ENCODE results near the gene ZBTB12. TPM values are rescaled to one million over a fixed set of nuclear protein-coding genes. Genes with fewer than 3 reads are reported as not detected.

The ZBTB12 gene
- total and polyA plus RNA-seq, 2 experiments from 2014 or later: 4.4 TPM; not detected in 1

DNA sequence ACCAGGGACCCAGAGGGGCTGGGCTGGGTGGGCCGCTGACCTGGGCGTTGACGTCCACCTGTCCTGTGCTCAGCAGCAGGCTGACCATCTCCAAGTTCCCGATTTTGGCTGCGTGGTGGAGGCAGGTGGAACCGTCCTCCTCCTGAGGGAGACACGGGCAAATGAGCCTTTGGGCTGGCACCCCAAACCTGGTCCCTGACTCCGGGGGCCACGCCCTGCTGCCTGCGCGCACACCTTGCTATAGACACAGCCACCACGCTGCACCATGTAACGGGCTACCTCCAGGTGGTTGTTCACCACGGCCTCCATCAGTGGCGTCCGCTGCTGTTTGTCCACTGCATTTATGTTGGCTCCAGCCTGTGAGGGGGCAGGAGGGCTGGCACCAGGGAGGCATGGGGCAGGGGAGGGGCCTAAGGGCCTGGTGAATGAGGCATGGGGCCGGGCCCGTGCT is 15.3 kb downstream of the ZBTB12 start:
- WGBS (ENCODE audit: low lambda C conversion rate, missing lambda C conversion rate): 93% methylated on average over 17 of the region's 18 CpGs
- DNase-seq (ENCODE audit: low spot score): no peak
- H3K9me3 ChIP-seq (ENCODE audit: low read depth): no peaks in the 10 kb centered on the region
- no peaks in the 10 kb centered on the region for H3K27me3 ChIP-seq
- TF ChIP-seq EZH2phosphoT487 (IDR thresholded peaks at IDR 0.05; ENCODE audit: low read depth, severe bottlenecking, unreplicated experiment) (no peak), EZH2 (IDR thresholded peaks at IDR 0.05; ENCODE audit: borderline replicate concordance) (no peak)
- TF ChIP-seq, protein P1, sequence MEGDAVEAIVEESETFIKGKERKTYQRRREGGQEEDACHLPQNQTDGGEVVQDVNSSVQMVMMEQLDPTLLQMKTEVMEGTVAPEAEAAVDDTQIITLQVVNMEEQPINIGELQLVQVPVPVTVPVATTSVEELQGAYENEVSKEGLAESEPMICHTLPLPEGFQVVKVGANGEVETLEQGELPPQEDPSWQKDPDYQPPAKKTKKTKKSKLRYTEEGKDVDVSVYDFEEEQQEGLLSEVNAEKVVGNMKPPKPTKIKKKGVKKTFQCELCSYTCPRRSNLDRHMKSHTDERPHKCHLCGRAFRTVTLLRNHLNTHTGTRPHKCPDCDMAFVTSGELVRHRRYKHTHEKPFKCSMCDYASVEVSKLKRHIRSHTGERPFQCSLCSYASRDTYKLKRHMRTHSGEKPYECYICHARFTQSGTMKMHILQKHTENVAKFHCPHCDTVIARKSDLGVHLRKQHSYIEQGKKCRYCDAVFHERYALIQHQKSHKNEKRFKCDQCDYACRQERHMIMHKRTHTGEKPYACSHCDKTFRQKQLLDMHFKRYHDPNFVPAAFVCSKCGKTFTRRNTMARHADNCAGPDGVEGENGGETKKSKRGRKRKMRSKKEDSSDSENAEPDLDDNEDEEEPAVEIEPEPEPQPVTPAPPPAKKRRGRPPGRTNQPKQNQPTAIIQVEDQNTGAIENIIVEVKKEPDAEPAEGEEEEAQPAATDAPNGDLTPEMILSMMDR (IDR thresholded peaks at IDR 0.05; ENCODE audit: poor library complexity): no peak
- no peaks in the 10 kb centered on the region for H3K9me2 ChIP-seq (replicated peaks; ENCODE audit: insufficient read depth)
- no peaks in the 10 kb centered on the region for H4K20me1 ChIP-seq (ENCODE audit: insufficient read depth, poor library complexity, severe bottlenecking)
- no peaks in the 10 kb centered on the region for H3K79me2 ChIP-seq
- no peak overlapping the region for H2AFZ ChIP-seq
- H3K4me3 ChIP-seq: no peak overlapping the region
- no peak overlapping the region for H3K4me2 ChIP-seq
- H3K4me1 ChIP-seq (ENCODE audit: insufficient read depth): no peaks in the 10 kb centered on the region
- H3K27ac ChIP-seq: no peak overlapping the region
- H3K36me3 ChIP-seq (replicated peaks; ENCODE audit: insufficient read depth, low read depth): no peaks in the 10 kb centered on the region

DNA sequence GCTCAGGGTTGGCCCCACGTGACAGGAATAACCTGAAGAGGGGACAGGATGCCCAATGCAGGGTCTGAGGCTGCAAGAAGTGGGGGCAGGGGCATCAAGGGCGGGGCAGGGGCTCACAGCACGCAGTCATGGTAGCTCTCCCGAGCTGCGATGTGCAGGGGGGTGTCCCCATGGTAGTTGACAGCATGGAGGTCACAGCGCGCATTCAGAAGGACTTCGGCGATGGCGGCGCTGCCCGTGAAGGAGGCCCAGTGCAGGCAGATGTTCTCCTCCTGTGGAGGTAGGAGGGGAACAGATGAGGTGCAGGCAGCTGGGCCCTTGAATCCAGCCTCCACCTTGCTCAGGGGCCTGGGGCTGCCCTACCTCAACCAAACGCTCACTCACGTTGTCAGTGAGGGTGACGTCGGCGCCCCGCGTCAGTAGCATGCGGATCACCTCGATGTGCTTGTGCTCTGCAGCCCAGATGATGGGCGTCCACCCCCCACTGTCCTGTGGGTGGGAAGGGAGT is 17.3 kb downstream of the ZBTB12 start:
- Histone ChIP-seq H3K27ac (no peak overlapping the region), H4K20me1 (ENCODE audit: insufficient read depth, poor library complexity, severe bottlenecking) (no peaks in the 10 kb centered on the region), H3K4me3 (no peak overlapping the region), H3K27me3 (no peaks in the 10 kb centered on the region), H3K4me1 (ENCODE audit: insufficient read depth) (no peaks in the 10 kb centered on the region), H3K9me2 (replicated peaks; ENCODE audit: insufficient read depth) (no peaks in the 10 kb centered on the region), H2AFZ (no peak overlapping the region), H3K4me2 (no peak overlapping the region), H3K36me3 (replicated peaks; ENCODE audit: insufficient read depth, low read depth) (no peaks in the 10 kb centered on the region), H3K79me2 (peaks cover 3% of the 10 kb centered on the region), H3K9me3 (ENCODE audit: low read depth) (no peaks in the 10 kb centered on the region)
- no peak for TF ChIP-seq EZH2 (IDR thresholded peaks at IDR 0.05; ENCODE audit: borderline replicate concordance)
- TF ChIP-seq EZH2phosphoT487 (IDR thresholded peaks at IDR 0.05; ENCODE audit: low read depth, severe bottlenecking, unreplicated experiment): no peak
- TF ChIP-seq, protein P1 (IDR thresholded peaks at IDR 0.05; ENCODE audit: poor library complexity): no peak
- DNase-seq (ENCODE audit: low spot score): no peak
- WGBS (ENCODE audit: low lambda C conversion rate, missing lambda C conversion rate): 97% methylated on average over 22 of the region's 22 CpGs

DNA sequence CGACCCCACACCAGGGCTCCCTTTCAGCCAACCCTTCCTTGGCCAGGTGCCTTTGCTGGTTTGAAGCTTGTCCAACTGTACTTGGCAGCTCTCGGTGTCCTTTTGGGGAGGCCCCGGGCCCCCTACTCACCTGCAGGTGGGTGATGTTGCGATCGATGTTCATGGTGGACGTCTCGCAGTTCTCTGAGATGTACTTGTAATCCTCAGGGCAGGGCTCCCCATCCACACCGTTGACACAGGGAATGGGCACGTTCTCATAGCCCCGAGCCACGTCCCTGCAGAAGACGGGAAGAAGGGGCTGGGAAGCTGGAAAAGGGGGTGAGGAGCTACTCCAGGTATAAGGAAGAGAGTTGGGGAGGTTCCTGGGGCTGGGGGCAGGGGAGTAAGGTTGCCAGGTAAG is 18.2 kb downstream of the ZBTB12 start:
- Histone ChIP-seq H3K27ac (no peak overlapping the region), H2AFZ (no peak overlapping the region), H3K9me3 (ENCODE audit: low read depth) (no peaks in the 10 kb centered on the region), H3K4me1 (ENCODE audit: insufficient read depth) (no peaks in the 10 kb centered on the region), H4K20me1 (ENCODE audit: insufficient read depth, poor library complexity, severe bottlenecking) (no peaks in the 10 kb centered on the region), H3K4me2 (no peak overlapping the region), H3K9me2 (replicated peaks; ENCODE audit: insufficient read depth) (no peaks in the 10 kb centered on the region), H3K79me2 (peaks cover 5% of the 10 kb centered on the region), H3K27me3 (no peaks in the 10 kb centered on the region), H3K36me3 (replicated peaks; ENCODE audit: insufficient read depth, low read depth) (no peaks in the 10 kb centered on the region), H3K4me3 (no peak overlapping the region)
- DNase-seq (ENCODE audit: low spot score): no peak
- TF ChIP-seq EZH2 (IDR thresholded peaks at IDR 0.05; ENCODE audit: borderline replicate concordance) (no peak), EZH2phosphoT487 (IDR thresholded peaks at IDR 0.05; ENCODE audit: low read depth, severe bottlenecking, unreplicated experiment) (no peak)
- whole genome bisulfite sequencing (ENCODE audit: low lambda C conversion rate, missing lambda C conversion rate): 95% methylated on average over 12 of the region's 12 CpGs

DNA sequence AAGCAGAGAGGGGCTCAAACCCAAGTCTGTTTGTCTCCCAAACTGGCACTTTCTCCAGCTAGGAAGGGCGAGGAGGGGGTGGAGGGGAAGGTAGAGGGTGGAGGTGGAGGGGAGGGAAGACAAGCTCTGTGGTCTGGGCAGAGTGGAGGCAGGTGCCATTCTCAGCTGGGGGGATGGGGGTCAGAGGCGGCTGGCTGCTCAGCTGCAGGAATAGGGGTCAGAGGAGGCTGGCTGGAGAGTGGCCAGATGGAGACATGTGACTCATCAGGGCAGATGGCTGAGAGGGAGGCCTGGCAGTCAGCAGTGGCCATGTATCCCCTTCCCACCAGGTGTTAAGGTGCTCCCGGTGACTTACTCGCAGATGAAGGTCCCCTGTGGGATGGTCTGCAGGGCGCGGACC is 19.5 kb downstream of the ZBTB12 start:
- Histone ChIP-seq H3K4me2 (no peak overlapping the region), H3K27me3 (no peaks in the 10 kb centered on the region), H3K36me3 (replicated peaks; ENCODE audit: insufficient read depth, low read depth) (no peaks in the 10 kb centered on the region), H4K20me1 (ENCODE audit: insufficient read depth, poor library complexity, severe bottlenecking) (no peaks in the 10 kb centered on the region), H3K9me3 (ENCODE audit: low read depth) (no peaks in the 10 kb centered on the region), H3K4me3 (no peak overlapping the region), H3K9me2 (replicated peaks; ENCODE audit: insufficient read depth) (no peaks in the 10 kb centered on the region), H3K27ac (no peak overlapping the region), H3K79me2 (peaks cover 12% of the 10 kb centered on the region), H2AFZ (no peak overlapping the region), H3K4me1 (ENCODE audit: insufficient read depth) (no peaks in the 10 kb centered on the region)
- no peak for DNase-seq (ENCODE audit: low spot score)
- TF ChIP-seq EZH2phosphoT487 (IDR thresholded peaks at IDR 0.05; ENCODE audit: low read depth, severe bottlenecking, unreplicated experiment) (no peak), EZH2 (IDR thresholded peaks at IDR 0.05; ENCODE audit: borderline replicate concordance) (no peak)
- TF ChIP-seq, protein P1 (IDR thresholded peaks at IDR 0.05; ENCODE audit: poor library complexity): no peak
- 96% methylated on average over 6 of the region's 6 CpGs for WGBS (ENCODE audit: low lambda C conversion rate, missing lambda C conversion rate)

Measured in hepatocyte (in vitro differentiated cells).